Bronchial epithelial cell (primary cell): ENCODE data around the gene GABRR2. TPM values are rescaled to one million over a fixed set of nuclear protein-coding genes. Genes with fewer than 3 reads are reported as not detected.
A peak's percentile ranks its signal among the peaks of the same experiment; 100 is the strongest.

Source experiments
- DNase-seq: peaks from one replicate; pipeline ENCODE4 v3.0.0-alpha.2; 2010; ENCODE audit warnings: low read depth
- FAIRE-seq: peaks from 2 replicates; lab custom pipeline; 2011; peaks lifted over from hg19 to GRCh38; lab: Jason Lieb, UNC
- H3K27me3 ChIP-seq: 2 replicates; pipeline ENCODE4 v1.5.1; 2011; ENCODE audit warnings: low read length; ENCODE audit not compliant: control insufficient read depth, insufficient read depth
- H3K36me3 ChIP-seq: 2 replicates; pipeline ENCODE4 v1.5.1; 2011; ENCODE audit warnings: low read length; ENCODE audit not compliant: control insufficient read depth, insufficient read depth
- H3K4me3 ChIP-seq: 2 replicates; pipeline ENCODE4 v1.5.1; 2011; ENCODE audit warnings: mild to moderate bottlenecking, low read depth, low read length, control low read depth
- CTCF ChIP-seq: IDR thresholded peaks from 2 replicates; pipeline ENCODE4 v1.5.1; 2011; ENCODE audit warnings: mild to moderate bottlenecking, moderate library complexity, low read length, control low read depth, inconsistent platforms; ENCODE audit not compliant: insufficient read depth, severe bottlenecking
- total RNA-seq: library from RNA; depleted of rRNA; stranded (reverse); fragments of >200 nt; gene quantifications from 2 replicates; pipeline ENCODE4 v1.2.1, GENCODE V29; 2014

Gene GABRR2
- total RNA-seq, 1 donor from 2014 or later: under 0.01 TPM

GRCh38 chr6:89351671-89352277, 36.7 kb upstream of the GABRR2 start:
- Histone ChIP-seq H3K27me3 (no peaks in the 10 kb centered on the region), H3K36me3 (no peaks in the 10 kb centered on the region), H3K4me3 (peak overlapping the region; percentile 93)
- TF ChIP-seq CTCF: no peak
- DNase-seq (peak; percentile 12), FAIRE-seq (no peak)

- Histone ChIP-seq H3K4me3 (no peak overlapping the region), H3K27me3 (no peaks in the 10 kb centered on the region), H3K36me3 (no peaks in the 10 kb centered on the region)
- no peak for TF ChIP-seq CTCF
- FAIRE-seq: no peak
- no peak for DNase-seq
These were observed 35.3 kb upstream of the GABRR2 start for GRCh38 chr6:89350281-89350966.

GRCh38 chr6:89348372-89348771, 33.3 kb upstream of the GABRR2 start:
- FAIRE-seq: no peak
- no peak for TF ChIP-seq CTCF
- Histone ChIP-seq H3K36me3 (no peaks in the 10 kb centered on the region), H3K4me3 (no peak overlapping the region), H3K27me3 (no peaks in the 10 kb centered on the region)
- no peak for DNase-seq

GRCh38 chr6:89347825-89348224, 32.7 kb upstream of the GABRR2 start:
- TF ChIP-seq CTCF: no peak
- Histone ChIP-seq H3K4me3 (no peak overlapping the region), H3K27me3 (no peaks in the 10 kb centered on the region), H3K36me3 (no peaks in the 10 kb centered on the region)
- FAIRE-seq (no peak), DNase-seq (peak; percentile 15)

- DNase-seq (no peak), FAIRE-seq (no peak)
- Histone ChIP-seq H3K36me3 (peaks cover 1% of the 10 kb centered on the region), H3K4me3 (no peak overlapping the region), H3K27me3 (no peaks in the 10 kb centered on the region)
- TF ChIP-seq CTCF: no peak
These were observed 31.3 kb upstream of the GABRR2 start for GRCh38 chr6:89346433-89346832.

- FAIRE-seq (no peak), DNase-seq (no peak)
- H3K4me3 ChIP-seq: no peak overlapping the region
- TF ChIP-seq CTCF: no peak
- no peaks in the 10 kb centered on the region for H3K27me3 ChIP-seq
- peaks cover 2% of the 10 kb centered on the region for H3K36me3 ChIP-seq
These were observed 24.5 kb upstream of the GABRR2 start for GRCh38 chr6:89339565-89339964.
